Naive B cell (primary cell): ENCODE results near the gene RPLP2. TPM values are rescaled to one million over a fixed set of nuclear protein-coding genes. Genes with fewer than 3 reads are reported as not detected.

Experiments used
- ATAC-seq, 2 donors: fragments of 150-1000 bp; cut with Tn5 transposase; 2 replicates each; pipeline ENCODE4 v1.10.0; 2021; ENCODE audit warnings: low read depth in 2 of 2, mild to moderate bottlenecking in 2 of 2, moderate library complexity in 2 of 2
- DNase-seq: peaks from one replicate; pipeline ENCODE4 v3.0.0; 2022
- H3K27ac Mint-ChIP-seq, 6 donors: one replicate each; pipeline ENCODE4 v1.8.0; 2020 to 2022; ENCODE audit warnings: mild to moderate bottlenecking in 6 of 6, mixed read lengths in 6 of 6, moderate library complexity in 5 of 6, inconsistent platforms in 2 of 6
- H3K27me3 Mint-ChIP-seq, 3 donors: one replicate each; pipeline ENCODE4 v1.8.0; 2021 to 2022; ENCODE audit warnings: mixed read lengths in 3 of 3, mild to moderate bottlenecking in 1 of 3
- H3K36me3 Mint-ChIP-seq, 2 donors: one replicate each; pipeline ENCODE4 v1.8.0; 2020 to 2022; ENCODE audit warnings: mixed read lengths in 2 of 2, inconsistent platforms in 1 of 2, mild to moderate bottlenecking in 1 of 2
- H3K4me1 Mint-ChIP-seq, 3 donors: one replicate each; pipeline ENCODE4 v1.8.0; 2020 to 2022; ENCODE audit warnings: mixed read lengths in 3 of 3, inconsistent platforms in 1 of 3, mild to moderate bottlenecking in 1 of 3, moderate library complexity in 1 of 3
- H3K4me3 Mint-ChIP-seq, 8 donors: one replicate each; pipeline ENCODE4 v1.8.0; 2020 to 2022; ENCODE audit warnings: mild to moderate bottlenecking in 8 of 8, mixed read lengths in 8 of 8, moderate library complexity in 8 of 8, inconsistent platforms in 2 of 8
- H3K9me3 Mint-ChIP-seq, 7 donors: one replicate each; pipeline ENCODE4 v1.8.0; 2020 to 2022; ENCODE audit warnings: mixed read lengths in 7 of 7, mild to moderate bottlenecking in 5 of 7, inconsistent platforms in 2 of 7, moderate library complexity in 1 of 7
- polyA plus RNA-seq, 6 donors: library from polyadenylated mRNA; unstranded; fragments of 300-500 nt; fragmentation: Illumina TruSeq; gene quantifications; one replicate each; pipeline ENCODE4 v1.2.3, GENCODE V29; 2021; ENCODE audit warnings: low read depth in 6 of 6

Gene RPLP2
- polyA plus RNA-seq, 6 donors from 2014 or later = 1,447 to 3,573 (median 3,150) TPM

- DNase-seq (no peak), ATAC-seq (no peak)
- Mint-ChIP-seq H3K9me3 (no peaks in the 10 kb centered on the region), H3K36me3 (no peaks in the 10 kb centered on the region), H3K27ac (peak overlapping the region in 1 of 6 donors; percentile 49), H3K4me1 (peaks cover 21 to 40% (median 34%) of the 10 kb centered on the region in 3 donors), H3K4me3 (peak overlapping the region in 6 of 8 donors; percentile 45 to 99 (median 93)), H3K27me3 (no peaks in the 10 kb centered on the region)
Measured at GRCh38 chr11:812390-812789, 2.6 kb downstream of the RPLP2 start.

- H3K9me3 Mint-ChIP-seq = no peaks in the 10 kb centered on the region
- peaks cover 16 to 33% (median 29%) of the 10 kb centered on the region in 3 donors for H3K4me1 Mint-ChIP-seq
- H3K4me3 Mint-ChIP-seq = peak overlapping the region in 1 of 8 donors; percentile 99
- H3K36me3 Mint-ChIP-seq = no peaks in the 10 kb centered on the region
- DNase-seq (no peak), ATAC-seq (no peak)
- peak overlapping the region in 2 of 6 donors; percentile 41 to 49 for H3K27ac Mint-ChIP-seq
- H3K27me3 Mint-ChIP-seq = no peaks in the 10 kb centered on the region
Measured at GRCh38 chr11:813072-813455, 3.3 kb downstream of the RPLP2 start.

DNA sequence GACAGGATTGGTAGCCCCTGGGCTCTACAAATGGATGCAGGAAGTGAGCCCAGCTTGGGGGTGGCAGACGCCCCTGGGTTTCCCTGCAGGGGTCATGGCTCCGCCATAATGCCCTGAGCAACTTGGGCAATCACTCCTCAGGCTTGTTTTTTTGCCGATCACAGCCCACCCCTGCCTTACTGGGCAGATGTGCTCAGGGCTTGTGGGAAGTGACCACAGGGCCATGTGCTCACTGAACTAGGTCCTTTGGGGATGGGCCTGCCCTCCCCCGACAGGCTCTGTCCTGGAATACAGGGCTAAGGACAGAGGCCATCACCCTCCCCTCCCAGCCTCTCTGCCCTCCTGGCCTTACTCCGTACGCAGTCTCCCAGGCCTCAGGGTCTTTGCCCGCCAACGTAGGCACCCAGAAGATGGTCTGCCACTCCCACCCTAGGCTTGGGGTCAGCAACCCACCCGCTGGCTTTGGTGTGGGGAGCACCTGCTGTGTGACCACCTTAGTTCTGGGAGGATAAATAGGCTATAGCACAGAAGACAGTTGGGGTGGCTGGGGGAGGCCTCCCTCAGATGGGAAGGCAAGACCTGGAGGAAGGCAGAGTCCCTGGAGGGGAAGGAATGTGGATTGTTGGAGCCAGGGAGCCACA is 3.8 kb downstream of the RPLP2 start:
- Mint-ChIP-seq H3K27me3 (no peaks in the 10 kb centered on the region), H3K9me3 (no peaks in the 10 kb centered on the region), H3K27ac (peak overlapping the region in 2 of 6 donors; percentile 11 to 78), H3K4me3 (no peak overlapping the region), H3K36me3 (no peaks in the 10 kb centered on the region), H3K4me1 (peaks cover 16 to 34% (median 30%) of the 10 kb centered on the region in 3 donors)
- ATAC-seq (no peak), DNase-seq (no peak)

GRCh38 chr11:815675-816432 is 6.1 kb downstream of the RPLP2 start:
- no peaks in the 10 kb centered on the region for H3K36me3 Mint-ChIP-seq
- no peaks in the 10 kb centered on the region for H3K27me3 Mint-ChIP-seq
- peaks cover 13 to 28% (median 28%) of the 10 kb centered on the region in 3 donors for H3K4me1 Mint-ChIP-seq
- no peak for DNase-seq
- no peaks in the 10 kb centered on the region for H3K9me3 Mint-ChIP-seq
- H3K4me3 Mint-ChIP-seq = peak overlapping the region in 1 of 8 donors; percentile 64
- H3K27ac Mint-ChIP-seq = no peak overlapping the region
- no peak for ATAC-seq

- Mint-ChIP-seq H3K27me3 (no peaks in the 10 kb centered on the region), H3K4me1 (peaks cover 13 to 26% (median 25%) of the 10 kb centered on the region in 3 donors), H3K36me3 (no peaks in the 10 kb centered on the region), H3K27ac (no peak overlapping the region), H3K9me3 (no peaks in the 10 kb centered on the region), H3K4me3 (peak overlapping the region in 1 of 8 donors; percentile 64)
- DNase-seq (no peak), ATAC-seq (no peak)
Measured at GRCh38 chr11:816433-816779, 6.6 kb downstream of the RPLP2 start.

DNA sequence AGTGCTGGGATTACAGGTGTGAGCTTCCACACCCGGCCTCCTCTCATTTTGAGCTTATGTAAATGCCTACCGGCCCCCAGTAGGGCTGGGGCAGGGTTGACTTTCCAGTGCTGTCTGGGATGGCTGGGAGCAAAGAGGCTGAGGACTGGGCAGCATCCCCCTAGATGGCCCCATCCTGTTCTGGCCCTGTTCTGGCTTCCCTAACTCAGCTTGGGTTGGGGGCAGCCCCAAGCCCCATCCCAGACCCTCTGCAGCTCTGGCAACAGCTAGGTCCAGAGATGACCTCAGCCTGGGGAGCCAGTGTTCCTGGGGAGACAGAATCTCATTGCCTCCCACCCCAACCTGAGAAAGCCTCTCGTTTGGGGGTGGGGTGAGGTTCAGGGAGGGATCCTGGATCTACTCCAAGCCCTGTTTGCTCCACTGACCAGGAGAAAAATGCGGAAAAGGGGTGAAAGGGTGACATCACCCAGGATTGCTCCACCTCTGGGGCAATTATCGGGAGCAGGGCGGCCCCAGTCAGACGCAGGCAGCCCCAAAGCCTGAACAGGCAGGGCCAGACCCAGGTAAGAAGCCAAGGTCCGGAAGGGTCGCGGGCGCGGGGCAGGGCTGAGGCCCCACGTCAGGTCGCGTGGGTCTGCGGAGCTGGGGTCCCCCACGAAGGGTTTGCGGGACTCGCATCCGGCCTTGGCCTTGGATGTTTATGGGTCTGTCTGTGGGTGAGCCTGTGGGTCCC is 8.8 kb downstream of the RPLP2 start, which contains the start of gene PNPLA2:
TSS of gene PNPLA2 (plus strand) at position 519 of the 733 bp plus-strand sequence. CDS start 805 bp downstream, outside the sequence.
- Mint-ChIP-seq H3K27me3 (no peaks in the 10 kb centered on the region), H3K36me3 (no peaks in the 10 kb centered on the region), H3K4me1 (peaks cover 9 to 20% (median 17%) of the 10 kb centered on the region in 3 donors), H3K9me3 (no peaks in the 10 kb centered on the region), H3K27ac (peak within 1 kb of the TSS; percentile 27 to 96 (median 79)), H3K4me3 (peak within 1 kb of the TSS; percentile 82 to 96 (median 90))
- no peak for DNase-seq
- no peak for ATAC-seq

DNA sequence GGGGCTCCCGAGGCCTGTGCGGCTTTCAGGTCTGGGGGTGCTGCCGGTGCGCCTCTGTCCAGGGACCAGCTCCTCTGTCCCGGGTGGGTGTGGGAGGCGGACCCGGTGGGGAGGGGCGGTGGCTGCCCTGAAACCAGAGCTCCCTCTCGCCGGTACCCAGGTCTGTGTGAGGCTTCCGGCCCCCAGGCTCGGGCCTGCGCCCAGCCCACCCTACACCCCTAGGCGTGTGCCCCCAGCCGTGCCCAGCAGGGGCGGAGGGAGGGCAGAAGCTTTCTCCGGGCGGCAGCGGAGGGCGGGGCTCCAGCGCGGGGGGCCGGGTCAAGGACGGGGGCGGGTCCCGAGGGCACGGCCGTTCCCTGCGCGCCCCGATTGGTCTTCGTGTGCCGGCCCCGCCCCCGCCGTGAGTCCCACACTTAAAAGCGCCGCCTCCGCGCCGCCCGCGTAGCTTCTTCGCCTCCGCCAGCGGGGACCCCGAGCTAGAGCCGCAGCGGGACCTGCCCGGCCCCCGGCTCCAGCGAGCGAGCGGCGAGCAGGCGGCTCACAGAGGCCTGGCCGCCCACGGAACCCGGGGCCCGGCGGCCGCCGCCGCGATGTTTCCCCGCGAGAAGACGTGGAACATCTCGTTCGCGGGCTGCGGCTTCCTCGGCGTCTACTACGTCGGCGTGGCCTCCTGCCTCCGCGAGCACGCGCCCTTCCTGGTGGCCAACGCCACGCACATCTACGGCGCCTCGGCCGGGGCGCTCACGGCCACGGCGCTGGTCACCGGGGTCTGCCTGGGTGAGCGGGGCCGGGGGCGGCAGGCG is 9.6 kb downstream of the RPLP2 start:
- Mint-ChIP-seq H3K36me3 (no peaks in the 10 kb centered on the region), H3K27me3 (no peaks in the 10 kb centered on the region)

GRCh38 chr11:819943-820649 is 10.3 kb downstream of the RPLP2 start:
- DNase-seq (peak; percentile 96), ATAC-seq (peak; percentile 76 to 80)
- Mint-ChIP-seq H3K4me3 (peak overlapping the region; percentile 82 to 96 (median 90)), H3K9me3 (no peaks in the 10 kb centered on the region), H3K4me1 (peaks cover 6 to 20% (median 17%) of the 10 kb centered on the region in 3 donors), H3K36me3 (peaks cover 0 to 5% of the 10 kb centered on the region in 2 donors), H3K27me3 (no peaks in the 10 kb centered on the region), H3K27ac (peak overlapping the region; percentile 76 to 96 (median 92))

More for the DNA sequence above, 9.6 kb downstream of the RPLP2 start:
- DNase-seq = peak; percentile 91
- Mint-ChIP-seq H3K4me1 (peaks cover 6 to 20% (median 17%) of the 10 kb centered on the region in 3 donors), H3K9me3 (no peaks in the 10 kb centered on the region), H3K4me3 (peak overlapping the region; percentile 82 to 96 (median 90)), H3K27ac (peak overlapping the region in 5 of 6 donors; percentile 73 to 96 (median 82))
- ATAC-seq = peak; percentile 66 to 74

GRCh38 chr11:820655-821511 is 11.1 kb downstream of the RPLP2 start:
- Mint-ChIP-seq H3K27ac (peak overlapping the region in 4 of 6 donors; percentile 64 to 91 (median 84)), H3K36me3 (peaks cover 0 to 7% of the 10 kb centered on the region in 2 donors), H3K9me3 (no peaks in the 10 kb centered on the region), H3K4me3 (peak overlapping the region; percentile 82 to 96 (median 90)), H3K27me3 (no peaks in the 10 kb centered on the region), H3K4me1 (peaks cover 6 to 20% (median 17%) of the 10 kb centered on the region in 3 donors)
- no peak for ATAC-seq
- DNase-seq = no peak

DNA sequence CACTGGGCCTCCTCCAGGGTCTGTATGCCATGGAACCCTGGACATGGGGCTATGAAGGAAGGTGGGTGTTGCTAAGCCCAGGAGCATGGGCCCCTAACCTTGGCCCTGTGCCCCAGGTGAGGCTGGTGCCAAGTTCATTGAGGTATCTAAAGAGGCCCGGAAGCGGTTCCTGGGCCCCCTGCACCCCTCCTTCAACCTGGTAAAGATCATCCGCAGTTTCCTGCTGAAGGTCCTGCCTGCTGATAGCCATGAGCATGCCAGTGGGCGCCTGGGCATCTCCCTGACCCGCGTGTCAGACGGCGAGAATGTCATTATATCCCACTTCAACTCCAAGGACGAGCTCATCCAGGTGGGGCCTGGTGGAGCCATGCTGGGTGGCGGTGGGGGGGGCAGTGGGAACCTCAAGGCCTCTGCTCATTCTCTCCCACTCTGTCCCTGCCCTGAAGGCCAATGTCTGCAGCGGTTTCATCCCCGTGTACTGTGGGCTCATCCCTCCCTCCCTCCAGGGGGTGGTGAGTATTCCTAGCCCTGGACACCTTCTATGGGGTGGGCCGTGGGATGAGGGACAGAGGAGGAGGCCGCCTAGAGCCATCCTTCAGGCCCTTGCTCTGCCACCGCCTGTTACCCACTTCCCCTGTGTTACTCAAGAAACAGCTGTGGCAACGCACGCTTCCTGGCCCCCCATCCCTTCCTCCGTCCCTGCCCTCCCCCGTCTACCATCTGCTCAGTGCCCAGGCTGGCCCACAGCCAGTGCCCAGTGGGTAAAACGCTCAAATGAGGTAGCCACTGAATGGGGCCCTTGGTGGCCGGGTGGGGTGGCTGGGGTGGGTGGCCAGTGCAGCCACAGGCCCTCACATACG is 12.0 kb downstream of the RPLP2 start:
- Mint-ChIP-seq H3K4me3 (peak overlapping the region; percentile 15 to 96 (median 74)), H3K36me3 (peaks cover 0 to 7% of the 10 kb centered on the region in 2 donors), H3K4me1 (peaks cover 6 to 20% (median 19%) of the 10 kb centered on the region in 3 donors), H3K27ac (no peak overlapping the region), H3K9me3 (no peaks in the 10 kb centered on the region), H3K27me3 (no peaks in the 10 kb centered on the region)
- ATAC-seq = no peak
- DNase-seq = no peak
